Liver (tissue), 9 donors: ENCODE results near the gene OAS2. TPM values are rescaled to one million over a fixed set of nuclear protein-coding genes. Genes with fewer than 3 reads are reported as not detected.

Experiments
- DNase-seq: peaks from one replicate; pipeline ENCODE4 v3.0.0-alpha.2; 2017; ENCODE audit warnings: low spot score
- H3K27ac ChIP-seq, 2 donors: one replicate each; pipeline ENCODE4 v1.7.0; 2013; ENCODE audit warnings: inconsistent platforms in 2 of 2, low read length in 2 of 2, control low read depth in 1 of 2, low read depth in 1 of 2, mild to moderate bottlenecking in 1 of 2
- H3K27me3 ChIP-seq, 4 donors: one replicate each; pipeline versions ENCODE4 v1.6.1 to v1.7.0; 2013; ENCODE audit warnings: low read length in 3 of 4, inconsistent platforms in 1 of 4, mild to moderate bottlenecking in 1 of 4, moderate library complexity in 1 of 4; ENCODE audit not compliant: control insufficient read depth in 4 of 4, insufficient read depth in 4 of 4
- H3K36me3 ChIP-seq, 4 donors: one replicate each; pipeline versions ENCODE4 v1.6.1 to v1.7.0; 2013; ENCODE audit warnings: low read length in 3 of 4, mild to moderate bottlenecking in 3 of 4, low read depth in 1 of 4, moderate library complexity in 1 of 4; ENCODE audit not compliant: control insufficient read depth in 4 of 4, insufficient read depth in 3 of 4
- H3K4me1 ChIP-seq, 4 donors: one replicate each; pipeline versions ENCODE4 v1.6.1 to v1.7.0; 2013; ENCODE audit warnings: low read length in 3 of 4, mild to moderate bottlenecking in 3 of 4, moderate library complexity in 1 of 4; ENCODE audit not compliant: control insufficient read depth in 4 of 4, insufficient read depth in 4 of 4
- H3K4me3 ChIP-seq, 3 donors: one replicate each; pipeline versions ENCODE4 v1.6.1 to v1.7.0; 2013; ENCODE audit warnings: low read length in 3 of 3, control low read depth in 1 of 3, low read depth in 1 of 3, mild to moderate bottlenecking in 1 of 3
- H3K9ac ChIP-seq, 2 donors: one replicate each; pipeline ENCODE4 v1.7.0; 2013; ENCODE audit warnings: low read length in 2 of 2, mild to moderate bottlenecking in 2 of 2, moderate library complexity in 2 of 2, control low read depth in 1 of 2, low read depth in 1 of 2
- H3K9me3 ChIP-seq, 4 donors: one replicate each; pipeline versions ENCODE4 v1.6.1 to v1.7.0; 2013; ENCODE audit warnings: low read length in 3 of 4; ENCODE audit not compliant: control insufficient read depth in 4 of 4
- EGR1 ChIP-seq, 2 donors: IDR thresholded peaks; 2 replicates each; pipeline ENCODE4 v1.6.1; 2016 to 2018; ENCODE audit warnings: antibody characterized with exemption in 2 of 2, low read depth in 2 of 2
- FOXA1 ChIP-seq: IDR thresholded peaks from 2 replicates; pipeline ENCODE4 v1.6.1; 2016; ENCODE audit warnings: antibody characterized with exemption
- HNF4A ChIP-seq, 2 donors: conservative IDR thresholded peaks; 2 replicates each; pipeline ENCODE4 v1.6.1; 2016; ENCODE audit warnings: antibody characterized with exemption in 2 of 2, mild to moderate bottlenecking in 2 of 2
- HNF4G ChIP-seq: IDR thresholded peaks from 2 replicates; pipeline ENCODE4 v1.6.1; 2016; ENCODE audit warnings: antibody characterized with exemption
- JUND ChIP-seq, 2 donors: IDR thresholded peaks; 2 replicates each; pipeline ENCODE4 v1.6.1; 2016; ENCODE audit warnings: antibody characterized with exemption in 2 of 2
- MAX ChIP-seq: IDR thresholded peaks from 2 replicates; pipeline ENCODE4 v1.6.1; 2016; ENCODE audit warnings: antibody characterized with exemption
- NR2F2 ChIP-seq: IDR thresholded peaks from 2 replicates; pipeline ENCODE4 v1.6.1; 2016; ENCODE audit warnings: antibody characterized with exemption
- RAD21 ChIP-seq, 2 donors: IDR thresholded peaks; 2 replicates each; pipeline ENCODE4 v1.6.1; 2016; ENCODE audit warnings: antibody characterized with exemption in 2 of 2, mild to moderate bottlenecking in 2 of 2
- REST ChIP-seq: IDR thresholded peaks from 2 replicates; pipeline ENCODE4 v1.6.1; 2016; ENCODE audit warnings: antibody characterized with exemption, mild to moderate bottlenecking
- RXRA ChIP-seq, 2 donors: IDR thresholded peaks; 2 replicates each; pipeline ENCODE4 v1.6.1; 2017 to 2018; ENCODE audit warnings: antibody characterized with exemption in 2 of 2, mild to moderate bottlenecking in 1 of 2
- SP1 ChIP-seq: IDR thresholded peaks from 2 replicates; pipeline ENCODE4 v1.6.1; 2018; ENCODE audit warnings: antibody characterized with exemption, mild to moderate bottlenecking
- YY1 ChIP-seq: IDR thresholded peaks from 2 replicates; pipeline ENCODE4 v1.6.1; 2016; ENCODE audit warnings: antibody characterized with exemption, mild to moderate bottlenecking
- ZBTB33 ChIP-seq: IDR thresholded peaks from 2 replicates; pipeline ENCODE4 v1.6.1; 2016; ENCODE audit warnings: antibody characterized with exemption
- WGBS: extraction: QIAGEN DNeasy Blood & Tissue Kit; methylation state at CpG from one replicate; pipeline ENCODE4 v1.1.7; 2013; 5-methylcytosine and 5-hydroxymethylcytosine counted together
- polyA plus RNA-seq, 2 donors: library from polyadenylated mRNA; stranded (reverse) in 1 of 2; unstranded in 1 of 2; fragments of 200-250 nt in 1 of 2; fragments of >200 nt in 1 of 2; fragmentation: Nextera tagmentation in 1 of 2; extraction: Ambion mirVana in 1 of 2; gene quantifications; one replicate each; pipeline versions ENCODE4 v1.2.1 to v1.2.3, GENCODE V29; 2013 to 2015
- total RNA-seq, 2 donors: library from RNA; depleted of rRNA; stranded (reverse); fragments of >200 nt; gene quantifications; one replicate each; pipeline ENCODE4 v1.2.3, GENCODE V29; 2014
- TF ChIP-seq, protein P1 (sequence below): IDR thresholded peaks from 2 replicates; pipeline ENCODE4 v1.6.1; 2016; ENCODE audit warnings: antibody characterized with exemption
- donor health status: healthy.
- donor health status: healthy.
- donor health status: healthy.
- donor health status: healthy.
- donor health status: healthy.

Gene OAS2
- total and polyA plus RNA-seq, 4 donors: 3.3 to 9.4 (median 6.9) TPM

- Histone ChIP-seq H3K4me1 (peaks cover 3 to 18% (median 14%) of the 10 kb centered on the region in 4 donors), H3K27ac (no peak overlapping the region), H3K9me3 (no peaks in the 10 kb centered on the region), H3K27me3 (no peaks in the 10 kb centered on the region), H3K9ac (no peak overlapping the region), H3K4me3 (no peak overlapping the region), H3K36me3 (peaks cover 0 to 13% (median 0%) of the 10 kb centered on the region in 4 donors)
- DNase-seq: no peak
- WGBS: 94% methylated on average over 16 of the region's 16 CpGs
- no peak for TF ChIP-seq SP1
- TF ChIP-seq JUND (IDR thresholded peaks at IDR 0.05): no peak
- TF ChIP-seq EGR1 (IDR thresholded peaks at IDR 0.05; ENCODE audit: low read depth in 2 of 2): no peak
- TF ChIP-seq RAD21 (IDR thresholded peaks at IDR 0.05): no peak
- TF ChIP-seq YY1: no peak
- TF ChIP-seq RXRA (IDR thresholded peaks at IDR 0.05): no peak
- TF ChIP-seq FOXA1: no peak
- no peak for TF ChIP-seq MAX
- TF ChIP-seq ZBTB33: no peak
- no peak for TF ChIP-seq NR2F2
Observed at GRCh38 chr12:112941528-112942335, 36.6 kb upstream of the OAS2 start.

GRCh38 chr12:112942572-112942971 is 35.7 kb upstream of the OAS2 start:
- Histone ChIP-seq H3K36me3 (peaks cover 0 to 17% (median 4%) of the 10 kb centered on the region in 4 donors), H3K9me3 (no peaks in the 10 kb centered on the region), H3K27me3 (no peaks in the 10 kb centered on the region), H3K4me1 (peaks cover 3 to 18% (median 14%) of the 10 kb centered on the region in 4 donors), H3K9ac (no peak overlapping the region), H3K27ac (no peak overlapping the region), H3K4me3 (no peak overlapping the region)
- 95% methylated on average over 1 of the region's 1 CpG for WGBS
- TF ChIP-seq SP1 (no peak), RAD21 (IDR thresholded peaks at IDR 0.05) (no peak), HNF4A (conservative IDR thresholded peaks at IDR 0.05) (no peak), HNF4G (no peak)
- DNase-seq: no peak

GRCh38 chr12:112944024-112944690 is 34.2 kb upstream of the OAS2 start:
- Histone ChIP-seq H3K4me3 (no peak overlapping the region), H3K36me3 (peaks cover 0 to 27% (median 6%) of the 10 kb centered on the region in 4 donors), H3K9ac (no peak overlapping the region), H3K9me3 (no peaks in the 10 kb centered on the region), H3K27me3 (no peaks in the 10 kb centered on the region), H3K4me1 (peaks cover 2 to 9% (median 8%) of the 10 kb centered on the region in 4 donors), H3K27ac (no peak overlapping the region)
- WGBS: 97% methylated on average over 15 of the region's 15 CpGs
- TF ChIP-seq, protein P1, sequence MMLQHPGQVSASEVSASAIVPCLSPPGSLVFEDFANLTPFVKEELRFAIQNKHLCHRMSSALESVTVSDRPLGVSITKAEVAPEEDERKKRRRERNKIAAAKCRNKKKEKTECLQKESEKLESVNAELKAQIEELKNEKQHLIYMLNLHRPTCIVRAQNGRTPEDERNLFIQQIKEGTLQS: no peak
- no peak for TF ChIP-seq REST
- DNase-seq: no peak
